OCI-LY7 (cell line): ENCODE results near the gene PGBD2. TPM values are rescaled to one million over a fixed set of nuclear protein-coding genes. Genes with fewer than 3 reads are reported as not detected.

ENCODE experiments used
- BruUV-seq: library from RNA; stranded (reverse); fragments of 400-500 nt; replicated peaks from 2 replicates; lab custom pipeline; 2021; lab: Mats Ljungman, UMichigan
- CTCF ChIA-PET: fragments of 300-600 bp; sonication (Branson Sonifier 250); formaldehyde crosslinking; loops from one replicate; lab custom pipeline; 2022; ENCODE audit warnings: antibody characterized with exemption; ENCODE audit not compliant: unreplicated experiment; lab: Charles Lee
- POLR2A ChIA-PET: fragments of 300-600 bp; sonication (Branson Sonifier 250); formaldehyde crosslinking; loops from one replicate; lab custom pipeline; 2022; ENCODE audit warnings: antibody characterized with exemption; lab: Charles Lee
- DNase-seq: peaks from one replicate; pipeline ENCODE4 v3.0.0-alpha.2; 2015; ENCODE audit warnings: low spot score
- H2AFZ ChIP-seq: fragments of 200-600 bp; sonication (generic), shearing (Covaris generic); 2 replicates; pipeline ENCODE4 v1.6.1; 2014; ENCODE audit warnings: mild to moderate bottlenecking, antibody characterized with exemption, low read length, moderate library complexity
- H3K27ac ChIP-seq: fragments of 200-600 bp; sonication (generic); 2 replicates; pipeline ENCODE4 v1.5.1; 2014; ENCODE audit warnings: mixed run types, low read depth, mild to moderate bottlenecking, moderate library complexity, low read length, inconsistent platforms; ENCODE audit not compliant: poor library complexity, severe bottlenecking
- H3K36me3 ChIP-seq: fragments of 200-600 bp; sonication (generic); 2 replicates; pipeline ENCODE4 v1.6.1; 2014; ENCODE audit warnings: mild to moderate bottlenecking, antibody characterized with exemption, low read length, moderate library complexity, mixed read lengths; ENCODE audit not compliant: insufficient read depth
- H3K4me1 ChIP-seq: fragments of 200-600 bp; sonication (generic); 2 replicates; pipeline ENCODE4 v1.5.1; 2014; ENCODE audit warnings: mild to moderate bottlenecking, low read length; ENCODE audit not compliant: insufficient read depth, poor library complexity, severe bottlenecking
- H3K4me2 ChIP-seq: fragments of 200-600 bp; sonication (generic); 2 replicates; pipeline ENCODE4 v1.6.1; 2014; ENCODE audit warnings: mild to moderate bottlenecking, low read length
- H3K4me3 ChIP-seq: fragments of 200-600 bp; sonication (generic); 2 replicates; pipeline ENCODE4 v1.5.1; 2014; ENCODE audit warnings: mild to moderate bottlenecking, low read depth, low read length; ENCODE audit not compliant: poor library complexity, severe bottlenecking
- H3K79me2 ChIP-seq: fragments of 200-600 bp; sonication (generic); 2 replicates; pipeline ENCODE4 v1.6.1; 2016; ENCODE audit warnings: low read depth, mild to moderate bottlenecking, low read length, moderate library complexity, mixed read lengths; ENCODE audit not compliant: insufficient read depth
- H3K9me2 ChIP-seq: fragments of 200-600 bp; sonication (generic); 2 replicates; pipeline ENCODE4 v1.6.1; 2016; ENCODE audit warnings: mild to moderate bottlenecking, low read length, mixed read lengths; ENCODE audit not compliant: insufficient read depth
- H3K9me3 ChIP-seq: fragments of 200-600 bp; sonication (generic); 2 replicates; pipeline ENCODE4 v1.6.1; 2014; ENCODE audit warnings: mild to moderate bottlenecking, mixed run types, low read length, mixed read lengths
- H4K20me1 ChIP-seq: fragments of 200-600 bp; sonication (generic); 2 replicates; pipeline ENCODE4 v1.6.1; 2014; ENCODE audit warnings: mild to moderate bottlenecking, antibody characterized with exemption, low read length, moderate library complexity, mixed read lengths; ENCODE audit not compliant: insufficient read depth
- EZH2phosphoT487 ChIP-seq: fragments of 200-600 bp; sonication (generic); IDR thresholded peaks from 2 replicates; pipeline ENCODE4 v1.6.1; 2018; ENCODE audit warnings: low read depth, borderline replicate concordance, mild to moderate bottlenecking, mixed run types, antibody characterized with exemption, low read length, moderate library complexity, mixed read lengths
- intact Hi-C: fragments of 100-400 bp; cut with micrococcal nuclease; formaldehyde crosslinking; loops from one replicate; pipeline ENCODE4 v1.10.0; 2022; ENCODE audit not compliant: unreplicated experiment
- total RNA-seq, 2 experiments: library from RNA; depleted of rRNA in 1 of 2; stranded (reverse); fragments of >200 nt in 1 of 2; shearing (Covaris generic) in 1 of 2; gene quantifications; 2 replicates each; pipeline ENCODE4 v1.2.3, GENCODE V29; 2014 to 2022
- TF ChIP-seq, protein P1 (sequence below): fragments of 200-600 bp; sonication (generic); conservative IDR thresholded peaks from 2 replicates; pipeline ENCODE4 v1.5.1; 2014; ENCODE audit warnings: mild to moderate bottlenecking, antibody characterized with exemption, low read length, moderate library complexity, mixed read lengths

Gene PGBD2
- total RNA-seq, 2 experiments from 2014 or later, result 7.5 to 9.2 TPM

- intact Hi-C loops, result no loop called here
- Histone ChIP-seq H3K9me2 (no peaks in the 10 kb centered on the region), H4K20me1 (no peaks in the 10 kb centered on the region), H3K4me2 (peak overlapping the region; percentile 85), H3K27ac (no peak overlapping the region), H3K79me2 (peaks cover 13% of the 10 kb centered on the region; the same call in 1 of the 2 replicates), H3K4me3 (peak overlapping the region; percentile 72), H3K4me1 (peaks cover 16% of the 10 kb centered on the region), H3K9me3 (no peaks in the 10 kb centered on the region), H3K36me3 (no peaks in the 10 kb centered on the region), H2AFZ (no peak overlapping the region; the same call in 1 of the 2 replicates)
- no peak for DNase-seq
- ChIA-PET POLR2A (interaction anchor here (0.7 to 2.0 kb wide), 7 partner anchors 18 to 99 kb away, joined by 3 to 8 read pairs (median 4); partner anchors contain the start of gene ZNF692), CTCF (no interaction called here)
- no peak for TF ChIP-seq EZH2phosphoT487
- TF ChIP-seq, protein P1, sequence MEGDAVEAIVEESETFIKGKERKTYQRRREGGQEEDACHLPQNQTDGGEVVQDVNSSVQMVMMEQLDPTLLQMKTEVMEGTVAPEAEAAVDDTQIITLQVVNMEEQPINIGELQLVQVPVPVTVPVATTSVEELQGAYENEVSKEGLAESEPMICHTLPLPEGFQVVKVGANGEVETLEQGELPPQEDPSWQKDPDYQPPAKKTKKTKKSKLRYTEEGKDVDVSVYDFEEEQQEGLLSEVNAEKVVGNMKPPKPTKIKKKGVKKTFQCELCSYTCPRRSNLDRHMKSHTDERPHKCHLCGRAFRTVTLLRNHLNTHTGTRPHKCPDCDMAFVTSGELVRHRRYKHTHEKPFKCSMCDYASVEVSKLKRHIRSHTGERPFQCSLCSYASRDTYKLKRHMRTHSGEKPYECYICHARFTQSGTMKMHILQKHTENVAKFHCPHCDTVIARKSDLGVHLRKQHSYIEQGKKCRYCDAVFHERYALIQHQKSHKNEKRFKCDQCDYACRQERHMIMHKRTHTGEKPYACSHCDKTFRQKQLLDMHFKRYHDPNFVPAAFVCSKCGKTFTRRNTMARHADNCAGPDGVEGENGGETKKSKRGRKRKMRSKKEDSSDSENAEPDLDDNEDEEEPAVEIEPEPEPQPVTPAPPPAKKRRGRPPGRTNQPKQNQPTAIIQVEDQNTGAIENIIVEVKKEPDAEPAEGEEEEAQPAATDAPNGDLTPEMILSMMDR, result no peak
- BruUV-seq, result no TSS peak
Observed at GRCh38 chr1:248904437-248905216, 1.4 kb upstream of the PGBD2 start.

DNA sequence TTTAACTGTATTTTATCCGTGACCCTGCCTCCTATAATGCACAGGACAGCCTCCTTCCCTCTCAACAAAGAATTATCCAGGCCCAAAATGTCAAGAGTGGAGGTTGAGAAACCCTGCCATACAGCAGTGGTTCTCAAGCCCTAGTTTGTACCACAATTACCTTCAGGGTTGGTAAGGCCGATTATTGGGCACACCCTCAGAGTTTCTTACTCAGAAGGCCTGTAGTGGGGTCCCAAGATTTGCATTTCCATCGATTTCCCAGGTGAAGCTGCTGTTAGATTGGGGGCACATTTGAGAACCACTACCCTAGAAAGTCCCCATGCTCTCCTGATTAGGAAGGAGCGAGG is 400 bp upstream of the PGBD2 start:
- TF ChIP-seq, protein P1, result no peak
- no peak for TF ChIP-seq EZH2phosphoT487
- Histone ChIP-seq H3K4me3 (peak overlapping the region; percentile 72), H3K4me1 (peaks cover 16% of the 10 kb centered on the region), H4K20me1 (no peaks in the 10 kb centered on the region), H3K9me3 (no peaks in the 10 kb centered on the region), H3K9me2 (no peaks in the 10 kb centered on the region), H3K4me2 (peak overlapping the region; percentile 85), H3K79me2 (peaks cover 13% of the 10 kb centered on the region; the same call in 1 of the 2 replicates), H2AFZ (peak overlapping the region; percentile 89), H3K36me3 (peaks cover 3% of the 10 kb centered on the region; the same call in 1 of the 2 replicates), H3K27ac (peak overlapping the region; percentile 68)
- DNase-seq, result no peak
- BruUV-seq, result TSS peak; percentile 99
- POLR2A ChIA-PET, result interaction anchor here (0.8 to 1.7 kb wide), 6 partner anchors 10 to 68 kb away, joined by 3 to 11 read pairs (median 6); partner anchors contain the start of genes ZNF672 and ZNF692
- CTCF ChIA-PET, result no interaction called here
- intact Hi-C loops, result loop anchor here (1.0 kb wide), 4 partner anchors 31 to 79 kb away; partner anchors contain the start of genes ZNF672 and ZNF692
